HCEC 1CT (cell line): Measurements from ENCODE around the gene MESD.

Experiments
- DNase-seq: peaks from one replicate; pipeline ENCODE4 v3.0.0-alpha.2; 2017

Gene MESD

DNA sequence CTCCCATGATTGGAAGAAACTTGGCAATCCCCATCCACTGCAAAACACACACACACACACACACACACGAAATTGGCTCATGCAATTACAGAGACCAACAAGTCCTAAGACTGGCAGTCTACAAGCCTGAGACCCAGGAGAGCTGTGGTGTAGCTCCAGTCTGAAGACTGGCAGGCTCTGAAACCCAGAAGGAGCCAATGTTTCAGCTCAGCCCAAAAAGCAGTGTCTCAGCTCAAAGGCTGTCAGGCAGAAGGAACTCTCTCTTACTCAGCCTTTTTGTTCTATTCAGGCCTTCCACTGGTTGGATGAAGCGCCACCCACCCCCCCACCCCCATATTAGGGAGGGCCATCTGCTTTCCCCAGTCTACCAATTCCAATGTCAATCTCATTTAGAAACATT is 32.1 kb downstream of the MESD start:
- DNase-seq: no peak

GRCh38 chr15:80955571-80956452 is 33.8 kb downstream of the MESD start:
- DNase-seq: peak; percentile 80

DNA sequence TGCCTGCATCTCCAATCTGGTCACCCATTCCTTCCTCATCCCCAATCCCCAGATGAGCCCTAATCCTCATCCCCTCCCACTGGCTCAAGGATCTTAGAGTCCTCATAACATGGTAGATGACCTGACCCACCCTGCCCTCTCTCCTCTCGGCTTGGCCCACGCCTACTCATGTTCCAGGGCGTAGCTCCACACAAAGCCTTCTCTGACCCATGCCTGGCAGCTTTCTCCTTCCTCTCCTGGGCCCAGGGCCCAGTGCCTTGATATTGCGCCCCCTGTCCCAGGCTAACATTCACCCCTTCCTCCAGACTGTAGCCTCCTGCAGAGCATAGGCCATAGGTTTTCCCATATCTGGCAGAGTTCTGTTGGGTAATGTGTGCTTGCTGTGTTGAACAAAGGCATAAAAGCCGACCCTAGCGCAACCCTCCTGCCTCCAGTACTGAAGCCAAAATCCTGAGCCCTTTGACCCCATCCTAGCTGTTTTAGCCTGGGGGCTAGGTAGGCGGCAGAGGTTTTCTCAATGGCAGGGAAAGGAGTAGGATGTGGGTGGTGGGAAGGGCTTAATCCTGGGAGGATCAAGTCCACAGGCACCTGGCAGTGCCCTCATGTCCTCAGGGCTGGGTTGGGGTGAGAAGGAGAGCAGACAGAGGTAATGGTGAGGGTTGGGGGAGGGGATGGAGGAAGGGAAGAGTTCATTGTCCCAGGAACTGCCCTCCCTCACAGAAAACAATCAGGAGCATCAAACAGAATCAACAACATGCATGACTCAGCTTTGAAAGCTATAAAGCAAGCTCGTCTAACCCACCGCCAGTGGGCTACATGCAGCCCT is 35.5 kb downstream of the MESD start:
- DNase-seq: no peak

GRCh38 chr15:80953001-80953952 is 36.3 kb downstream of the MESD start:
- no peak for DNase-seq

GRCh38 chr15:80951941-80952340 is 37.7 kb downstream of the MESD start:
- no peak for DNase-seq

DNA sequence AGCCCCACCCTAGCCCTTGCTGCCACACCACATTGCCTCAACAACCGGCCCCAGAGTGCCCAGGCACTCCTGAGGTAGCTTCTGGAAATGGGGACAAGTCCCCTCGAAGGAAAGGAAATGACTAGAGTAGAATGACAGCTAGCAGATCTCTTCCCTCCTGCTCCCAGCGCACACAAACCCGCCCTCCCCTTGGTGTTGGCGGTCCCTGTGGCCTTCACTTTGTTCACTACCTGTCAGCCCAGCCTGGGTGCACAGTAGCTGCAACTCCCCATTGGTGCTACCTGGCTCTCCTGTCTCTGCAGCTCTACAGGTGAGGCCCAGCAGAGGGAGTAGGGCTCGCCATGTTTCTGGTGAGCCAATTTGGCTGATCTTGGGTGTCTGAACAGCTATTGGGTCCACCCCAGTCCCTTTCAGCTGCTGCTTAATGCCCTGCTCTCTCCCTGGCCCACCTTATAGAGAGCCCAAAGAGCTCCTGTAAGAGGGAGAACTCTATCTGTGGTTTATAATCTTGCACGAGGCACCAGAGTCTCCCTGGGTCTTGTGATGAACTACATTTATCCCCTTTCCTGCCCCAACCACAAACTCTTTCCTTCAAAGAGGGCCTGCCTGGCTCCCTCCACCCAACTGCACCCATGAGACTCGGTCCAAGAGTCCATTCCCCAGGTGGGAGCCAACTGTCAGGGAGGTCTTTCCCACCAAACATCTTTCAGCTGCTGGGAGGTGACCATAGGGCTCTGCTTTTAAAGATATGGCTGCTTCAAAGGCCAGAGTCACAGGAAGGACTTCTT is 39.1 kb downstream of the MESD start:
- DNase-seq: no peak

- no peak for DNase-seq
Measured at GRCh38 chr15:80949756-80950155, 39.9 kb downstream of the MESD start.

GRCh38 chr15:80948651-80949292 is 40.8 kb downstream of the MESD start:
- DNase-seq: no peak

DNA sequence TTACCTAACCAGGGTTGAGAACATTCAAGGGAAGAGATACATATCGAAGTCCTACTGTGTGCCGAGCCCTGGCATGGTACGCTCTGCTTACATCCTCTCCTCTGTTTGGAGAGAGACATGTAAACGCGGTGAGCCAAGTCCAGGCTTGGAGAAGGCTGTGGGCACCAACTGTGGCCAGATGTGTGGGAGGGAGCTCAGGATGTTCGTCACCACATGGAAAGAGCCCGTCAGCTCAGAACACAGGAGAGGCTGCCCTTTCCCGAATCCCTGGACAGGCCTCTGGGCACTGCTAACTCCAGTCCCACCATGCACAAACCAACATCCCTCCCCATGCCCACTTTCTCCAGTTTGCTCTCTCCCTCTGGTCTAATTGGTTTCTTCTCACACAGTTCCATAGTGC is 43.0 kb downstream of the MESD start:
- DNase-seq: no peak

DNA sequence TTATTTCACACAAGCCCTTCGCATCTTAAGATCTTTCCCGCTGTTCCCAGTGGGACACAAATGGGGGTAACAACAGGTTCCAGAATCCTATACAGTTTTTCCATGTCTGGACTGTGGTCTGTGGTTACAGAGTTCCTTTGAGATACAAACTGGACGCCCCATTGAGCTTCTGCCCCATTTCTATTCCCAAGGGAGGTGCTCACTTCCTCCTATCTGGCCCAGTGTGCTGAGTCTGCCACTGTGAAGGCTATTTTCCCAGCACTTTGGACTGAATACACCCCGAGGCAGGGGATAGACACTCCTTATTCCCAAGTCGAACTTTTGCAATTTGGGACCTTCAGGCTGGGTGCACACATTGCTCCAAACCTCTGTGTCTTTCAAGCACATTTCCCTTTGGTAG is 44.0 kb downstream of the MESD start:
- no peak for DNase-seq

DNA sequence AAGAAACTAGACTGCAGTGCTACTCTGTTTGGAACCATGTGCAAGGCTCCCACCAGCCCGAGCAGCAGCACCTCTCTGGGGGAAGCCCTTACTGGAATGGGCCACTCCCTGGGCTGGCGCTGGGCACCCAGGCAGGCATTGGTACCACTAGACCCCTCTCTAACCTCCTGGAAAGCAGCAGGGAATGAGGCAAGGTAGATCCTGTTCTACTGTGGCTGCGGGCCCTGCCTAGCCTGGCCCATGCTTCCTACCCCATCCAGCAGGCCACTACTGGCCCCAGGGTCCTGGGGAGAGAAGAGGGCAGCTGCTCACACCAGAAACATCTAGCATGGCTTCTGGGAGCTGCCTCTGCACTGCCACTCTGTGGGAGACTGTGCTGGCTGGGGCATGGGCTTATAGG is 44.8 kb downstream of the MESD start:
- no peak for DNase-seq

DNA sequence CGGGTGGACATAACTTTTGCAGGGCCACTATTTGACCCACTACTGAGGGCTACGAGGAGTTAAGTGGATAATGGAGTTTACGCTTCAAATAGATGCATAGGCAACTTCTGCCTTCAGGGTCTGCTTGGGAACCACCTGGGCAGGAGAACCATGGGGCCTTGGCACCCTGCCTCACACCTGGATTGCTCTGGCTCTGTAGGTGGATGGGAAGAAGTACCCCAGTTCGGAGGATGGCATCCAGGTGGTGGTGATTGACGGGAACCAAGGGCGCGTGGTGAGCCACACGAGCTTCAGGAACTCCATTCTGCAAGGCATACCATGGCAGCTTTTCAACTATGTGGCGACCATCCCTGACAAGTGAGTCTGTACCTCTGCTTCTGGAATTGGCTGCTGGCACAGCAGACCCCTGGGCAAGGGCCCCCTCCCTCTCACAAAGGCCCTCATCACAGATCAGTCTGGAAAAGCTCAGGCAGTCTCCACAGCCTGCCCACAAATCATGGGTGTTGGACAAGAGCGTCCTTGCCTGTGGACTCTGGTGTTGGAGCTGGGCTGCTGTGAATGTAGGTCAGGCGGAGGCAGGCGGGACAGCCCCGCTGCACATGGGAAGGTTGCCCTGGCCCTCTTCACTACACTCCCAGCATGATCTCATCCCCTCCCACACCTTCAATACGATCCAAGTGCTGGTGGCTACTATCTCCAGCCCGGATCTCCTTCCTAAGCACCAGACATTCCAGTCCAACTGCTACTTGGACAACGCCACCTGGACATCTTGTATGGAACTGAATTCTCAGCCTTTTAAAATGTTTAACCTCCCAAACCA is 46.7 kb downstream of the MESD start:
- DNase-seq: no peak

- no peak for DNase-seq
Measured at GRCh38 chr15:80942266-80942665, 47.4 kb downstream of the MESD start.

DNA sequence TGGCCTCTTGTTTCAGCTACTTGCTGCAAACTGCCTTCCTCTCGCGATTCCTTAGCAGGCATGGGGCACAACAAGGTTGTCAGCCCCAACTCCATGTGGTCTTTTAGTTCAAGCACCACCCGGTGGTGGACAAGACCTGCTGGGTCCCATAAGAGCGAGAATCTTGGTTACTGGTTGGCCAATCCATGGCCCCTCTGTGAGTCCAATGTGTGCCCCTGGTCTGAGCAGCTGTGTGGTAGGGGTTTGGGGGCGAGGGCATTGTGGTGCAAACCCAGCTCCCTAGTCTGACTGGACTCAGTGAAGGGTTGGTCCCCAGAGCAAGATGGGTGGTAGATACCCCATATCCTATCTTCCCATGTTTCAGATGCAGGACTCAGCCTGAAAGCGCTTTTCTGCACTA is 48.8 kb downstream of the MESD start:
- DNase-seq: no peak

DNA sequence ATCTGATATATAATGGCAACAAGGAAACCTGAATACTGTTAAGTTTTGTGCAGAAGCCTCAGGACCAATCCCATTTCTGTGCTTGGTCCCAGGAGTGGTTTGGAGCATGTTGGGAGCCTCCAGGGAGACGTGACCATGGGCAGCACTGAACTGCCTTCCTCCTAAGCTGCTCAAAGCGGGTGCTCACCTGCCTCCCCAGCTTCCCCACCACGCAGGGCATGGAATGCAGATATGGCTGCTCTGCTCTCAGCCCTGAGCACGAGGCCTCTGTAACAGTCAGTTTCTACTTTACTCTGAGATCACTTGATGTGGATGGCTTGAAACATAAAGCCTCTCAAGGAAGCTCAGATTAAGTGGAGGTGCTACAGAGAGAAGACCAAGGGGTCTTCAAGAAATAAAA is 49.3 kb downstream of the MESD start:
- no peak for DNase-seq

DNA sequence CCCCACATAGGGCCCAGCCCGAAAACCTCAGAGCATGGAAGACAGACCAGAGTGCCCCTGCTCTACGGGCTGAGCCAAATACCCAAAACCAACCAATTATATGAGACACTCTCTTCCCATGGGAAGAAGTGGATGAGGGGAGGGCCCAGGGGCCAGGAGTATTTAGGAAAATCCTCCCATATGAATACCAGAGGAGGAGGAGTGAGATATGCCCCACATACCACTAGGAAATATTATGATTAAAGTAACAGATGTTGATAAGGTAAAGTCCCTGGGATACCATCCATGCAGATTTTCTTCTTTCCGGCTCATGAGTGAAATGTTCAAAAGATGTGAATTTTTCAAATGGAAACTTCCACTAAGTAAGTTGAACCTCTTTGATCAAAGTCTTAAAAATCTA is 50.4 kb downstream of the MESD start:
- DNase-seq: no peak

- no peak for DNase-seq
Measured at GRCh38 chr15:80937718-80938117, 51.9 kb downstream of the MESD start.

- no peak for DNase-seq
Measured at GRCh38 chr15:80936288-80937078, 53.1 kb downstream of the MESD start.

DNA sequence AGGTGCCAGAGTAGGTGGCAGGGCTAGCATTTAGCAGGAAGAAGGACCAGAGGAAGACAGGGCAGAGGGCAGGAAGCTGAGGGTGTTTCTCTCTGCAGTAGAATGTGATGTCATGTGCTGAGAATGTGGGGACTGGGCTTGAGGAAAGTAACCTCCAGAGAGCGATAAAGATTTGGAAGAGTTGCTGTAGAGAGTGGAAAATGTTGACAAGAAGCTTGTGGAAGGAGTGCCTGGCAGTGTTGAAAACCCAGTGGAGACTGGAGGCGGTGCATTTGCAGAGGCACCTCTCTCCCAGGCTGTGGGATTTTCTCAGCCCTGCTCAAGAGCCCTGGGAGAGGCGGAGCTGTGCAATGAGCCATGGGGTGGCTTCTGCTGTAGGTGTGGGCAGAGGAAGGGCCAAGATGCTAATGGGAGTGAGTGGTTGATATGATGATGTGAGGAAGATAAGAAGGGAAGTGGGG is 54.8 kb downstream of the MESD start:
- peak; percentile 20 for DNase-seq

GRCh38 chr15:80932989-80933388 is 56.6 kb downstream of the MESD start:
- no peak for DNase-seq
